Esophagus muscularis mucosa (tissue), 4 donors: Measurements from ENCODE around the gene PHLPP1.

Source experiments
- CTCF ChIP-seq, 3 experiments: fragments of 200-600 bp in 2 of 3; fragments of 450-650 bp in 1 of 3; sonication (generic) in 2 of 3; IDR thresholded peaks; one replicate each; pipeline ENCODE4 v1.5.1; 2017 to 2019; ENCODE audit warnings: antibody characterized with exemption in 3 of 3, mild to moderate bottlenecking in 2 of 3, moderate library complexity in 1 of 3
- EP300 ChIP-seq: sonication (generic); formaldehyde crosslinking; IDR thresholded peaks from one replicate; pipeline ENCODE4 v1.6.1; 2017; ENCODE audit warnings: antibody characterized with exemption
- POLR2A ChIP-seq: fragments of 450-650 bp; IDR thresholded peaks from one replicate; pipeline ENCODE4 v1.6.1; 2017; ENCODE audit warnings: antibody characterized with exemption, moderate library complexity, mild to moderate bottlenecking, low read depth
- POLR2AphosphoS5 ChIP-seq, 2 donors: sonication (generic); formaldehyde crosslinking; IDR thresholded peaks; one replicate each; pipeline ENCODE4 v1.6.1; 2017; ENCODE audit warnings: antibody characterized with exemption in 2 of 2

GRCh38 chr18:62741584-62741983 lies 26.2 kb downstream of the PHLPP1 start:
- TF ChIP-seq CTCF (IDR thresholded peaks at IDR 0.05) (no peak), POLR2A (no peak), POLR2AphosphoS5 (IDR thresholded peaks at IDR 0.05) (no peak), EP300 (no peak)
